HepG2 (cell line): ENCODE results near the gene ZNF771. TPM values are rescaled to one million over a fixed set of nuclear protein-coding genes. Genes with fewer than 3 reads are reported as not detected.

ENCODE experiments used
- ATAC-seq: fragments of 200-7000 bp; cut with Tn5 transposase; 3 replicates; pipeline ENCODE4 v1.9.1; 2020; ENCODE audit warnings: mild to moderate bottlenecking, moderate library complexity
- BruUV-seq: library from RNA; stranded (reverse); fragments of 400-500 nt; replicated peaks from 2 replicates; lab custom pipeline; 2021; lab: Mats Ljungman, UMichigan
- CTCF ChIA-PET: fragments of 300-600 bp; formaldehyde crosslinking; extraction: SDS; loops from one replicate; lab custom pipeline; 2021; ENCODE audit warnings: low total read pairs, inconsistent platforms, low intra/inter-chr PET ratio; lab: Yijun Ruan, JAX
- POLR2A ChIA-PET: fragments of 350-600 bp; sonication (Branson Sonifier 250); formaldehyde crosslinking; loops from one replicate; lab custom pipeline; 2020; ENCODE audit warnings: antibody characterized with exemption, inconsistent platforms; lab: Yijun Ruan, JAX
- DNase-seq: peaks from one replicate; pipeline ENCODE4 v3.0.0-alpha.2; 2015; ENCODE audit warnings: low spot score
- FAIRE-seq: peaks from 3 replicates; lab custom pipeline; 2011; peaks lifted over from hg19 to GRCh38; lab: Jason Lieb, UNC
- H2AFZ ChIP-seq: one replicate; pipeline ENCODE4 v1.6.1; 2011; ENCODE audit warnings: low read length, inconsistent platforms
- H3K27ac ChIP-seq: fragments of 300-600 bp; 3 replicates; pipeline ENCODE4 v1.8.0; 2011; ENCODE audit warnings: mixed run types, mild to moderate bottlenecking, mixed read lengths, low read length, inconsistent platforms; ENCODE audit not compliant: insufficient read depth; ENCODE audit errors: extremely low read length
- H3K27me3 ChIP-seq, 2 experiments: fragments of 200-600 bp in 1 of 2; 2 replicates in 1 of 2; 3 replicates in 1 of 2; pipeline versions ENCODE4 v1.6.0 to v1.8.0; 2011; ENCODE audit warnings: low read length in 2 of 2, mild to moderate bottlenecking in 2 of 2, moderate library complexity in 2 of 2, inconsistent platforms in 1 of 2; ENCODE audit not compliant: insufficient read depth in 2 of 2, control insufficient read depth in 1 of 2
- H3K36me3 ChIP-seq, 2 experiments: fragments of 200-600 bp in 1 of 2; replicated peaks in 1 of 2; 2 replicates in 1 of 2; 3 replicates in 1 of 2; pipeline versions ENCODE4 v1.5.1 to v1.8.0; 2011; ENCODE audit warnings: low read length in 2 of 2, inconsistent platforms in 1 of 2; ENCODE audit not compliant: insufficient read depth in 2 of 2, control insufficient read depth in 1 of 2
- H3K4me1 ChIP-seq: 2 replicates; pipeline ENCODE4 v1.5.1; 2012; ENCODE audit warnings: low read length, inconsistent platforms; ENCODE audit not compliant: insufficient read depth
- H3K4me2 ChIP-seq: 2 replicates; pipeline ENCODE4 v1.6.0; 2011; ENCODE audit warnings: low read depth, low read length, inconsistent platforms
- H3K4me3 ChIP-seq, 3 experiments: fragments of 200-600 bp in 1 of 3; sonication (generic), shearing (Covaris generic) in 1 of 3; replicated peaks in 1 of 3; 2 replicates each; pipeline ENCODE4 v1.5.1; 2011 to 2016; ENCODE audit warnings: low read length in 3 of 3, inconsistent platforms in 2 of 3, low read depth in 2 of 3, mild to moderate bottlenecking in 2 of 3, control low read depth in 1 of 3, mixed read lengths in 1 of 3; ENCODE audit not compliant: insufficient read depth in 1 of 3
- H3K79me2 ChIP-seq: one replicate; pipeline ENCODE4 v1.6.1; 2011; ENCODE audit warnings: low read length, inconsistent platforms; ENCODE audit not compliant: insufficient read depth
- H3K9ac ChIP-seq: 2 replicates; pipeline ENCODE4 v1.6.0; 2011; ENCODE audit warnings: mild to moderate bottlenecking, low read depth, low read length, inconsistent platforms; ENCODE audit not compliant: insufficient read depth
- H3K9me3 ChIP-seq: 2 replicates; pipeline ENCODE4 v1.5.1; 2012; ENCODE audit warnings: mild to moderate bottlenecking, low read length
- H4K20me1 ChIP-seq: 2 replicates; pipeline ENCODE4 v1.6.0; 2011; ENCODE audit warnings: inconsistent platforms, mild to moderate bottlenecking, low read length, moderate library complexity; ENCODE audit not compliant: insufficient read depth
- AKNA ChIP-seq: sonication (generic); formaldehyde crosslinking; IDR thresholded peaks from 2 replicates; pipeline ENCODE4 v1.4.0; 2020; ENCODE audit warnings: missing genetic modification reagents, borderline replicate concordance
- ETV6 ChIP-seq: sonication (generic); formaldehyde crosslinking; conservative IDR thresholded peaks from 2 replicates; pipeline ENCODE4 v1.4.0; 2020; ENCODE audit warnings: missing genetic modification reagents
- ZNF121 ChIP-seq: sonication (generic); formaldehyde crosslinking; IDR thresholded peaks from 2 replicates; pipeline ENCODE4 v1.5.0; 2020; ENCODE audit warnings: mild to moderate bottlenecking, missing genetic modification reagents
- WGBS: methylation state at CpG from one replicate; pipeline ENCODE4 v1.1.6; 2017; ENCODE audit warnings: low lambda C conversion rate; 5-methylcytosine and 5-hydroxymethylcytosine counted together
- in situ Hi-C: cut with HindIII; loops from 2 replicates; pipeline ENCODE4 v1.10.0; 2017; ENCODE audit warnings: low pct_unique_long_range_greater_than_20kb; ENCODE audit not compliant: extremely low pct_ligation_motif_present
- intact Hi-C: fragments of 100-400 bp; cut with micrococcal nuclease; formaldehyde crosslinking; loops from one replicate; pipeline ENCODE4 v1.10.0; 2022; ENCODE audit not compliant: unreplicated experiment
- polyA plus RNA-seq, 8 experiments: library from polyadenylated mRNA; depleted of rRNA in 3 of 8; stranded (reverse) in 7 of 8; unstranded in 1 of 8; fragments of >200 nt; fragmentation: Illumina TruSeq in 4 of 8; extraction: Trizol in 4 of 8; gene quantifications; 2 replicates each; pipeline versions ENCODE4 v1.2.1 to v1.2.3, GENCODE V29; 2011 to 2016; ENCODE audit warnings: low read depth in 4 of 8, missing spikeins in 1 of 8, mixed read lengths in 1 of 8; ENCODE audit not compliant: insufficient read depth in 1 of 8
- total RNA-seq, 5 experiments: library from RNA; depleted of rRNA; stranded (reverse); fragments of >200 nt; fragmentation: Illumina TruSeq; extraction: Trizol; gene quantifications; 2 replicates each; pipeline ENCODE4 v1.2.3, GENCODE V29; 2016; ENCODE audit warnings: low read depth in 1 of 5

The ZNF771 gene
- total and polyA plus RNA-seq, 2 of the 13 experiments (the other 11 are each of a cell fraction or from before 2014, with no cell fraction given): 5.0 to 11.8 TPM

- no peak overlapping the region for H3K4me3 ChIP-seq
- 46% methylated on average over 5 of the region's 5 CpGs for WGBS
- CTCF ChIA-PET: no interaction called here
- DNase-seq: no peak
- H3K4me2 ChIP-seq: peak overlapping the region; percentile 85
- no peak overlapping the region; the same call in 1 of the 2 replicates for H3K9ac ChIP-seq
- H3K36me3 ChIP-seq: no peaks in the 10 kb centered on the region
- BruUV-seq: no TSS peak
- TF ChIP-seq ETV6 (CRISPR knock-in tag): no peak
- H3K79me2 ChIP-seq: peaks cover 20% of the 10 kb centered on the region
- no peak overlapping the region for H3K27ac ChIP-seq
- H3K27me3 ChIP-seq: no peaks in the 10 kb centered on the region; a peak in 1 of 5 replicates
- no peaks in the 10 kb centered on the region for H3K9me3 ChIP-seq
- in situ Hi-C loops: no loop called here
- peaks cover 46% of the 10 kb centered on the region for H3K4me1 ChIP-seq
- no peak for ATAC-seq
- no peak overlapping the region for H2AFZ ChIP-seq
- POLR2A ChIA-PET: interaction anchor here (1.3 to 2.6 kb wide), 3 partner anchors 10 to 37 kb away, joined by 4 to 11 read pairs (median 6); partner anchors contain the start of genes SEPTIN1 and ZNF771
- no peak for FAIRE-seq
- intact Hi-C loops: no loop called here
- H4K20me1 ChIP-seq: peaks cover 14% of the 10 kb centered on the region; the same call in 1 of the 2 replicates
Measured at GRCh38 chr16:30372725-30373124, 34.7 kb upstream of the ZNF771 start.

GRCh38 chr16:30374538-30374937 lies 32.9 kb upstream of the ZNF771 start, which contains the start of gene MYL11:
TSS of gene MYL11 (plus strand) at chr16:30374802. CDS start at chr16:30374858, 56 bp downstream.
- H3K4me3 ChIP-seq: no peak within 1 kb of the TSS
- peaks cover 42% of the 10 kb centered on the region for H3K4me1 ChIP-seq
- H2AFZ ChIP-seq: no peak within 1 kb of the TSS
- H4K20me1 ChIP-seq: no peaks in the 10 kb centered on the region; the same call in 1 of the 2 replicates
- DNase-seq (no peak), ATAC-seq (no peak), FAIRE-seq (no peak)
- peaks cover 4% of the 10 kb centered on the region for H3K79me2 ChIP-seq
- no peaks in the 10 kb centered on the region for H3K27me3 ChIP-seq
- no peak within 1 kb of the TSS for H3K27ac ChIP-seq
- in situ Hi-C loops: no loop called here
- CTCF ChIA-PET: no interaction called here
- no peaks in the 10 kb centered on the region for H3K9me3 ChIP-seq
- intact Hi-C loops: no loop called here
- POLR2A ChIA-PET: no interaction called here
- H3K4me2 ChIP-seq: no peak within 1 kb of the TSS
- H3K36me3 ChIP-seq: no peaks in the 10 kb centered on the region
- TF ChIP-seq AKNA (CRISPR knock-in tag): no peak
- 0 out of 2 replicates have a peak, but pooled peaks have one; percentile 5 for TF ChIP-seq ZNF121 (CRISPR knock-in tag)
- BruUV-seq: no TSS peak
- no peak within 1 kb of the TSS for H3K9ac ChIP-seq
- 64% methylated on average over 6 of the region's 6 CpGs for WGBS
